HEK293 (cell line): ENCODE data around the gene DNAI1.

ENCODE experiments used
- CTCF ChIA-PET: fragments of 350-600 bp; formaldehyde crosslinking; extraction: SDS; loops from one replicate; lab custom pipeline; 2021; ENCODE audit warnings: antibody characterized with exemption; lab: Yijun Ruan, JAX
- POLR2A ChIA-PET: fragments of 300-600 bp; formaldehyde crosslinking; extraction: SDS; loops from one replicate; lab custom pipeline; 2020; ENCODE audit warnings: antibody characterized with exemption, inconsistent platforms; lab: Yijun Ruan, JAX
- H3K27ac ChIP-seq: fragments of 200-500 bp; sonication (Bioruptor generic); 2 replicates; pipeline ENCODE4 v1.5.1; 2014; ENCODE audit warnings: low read depth, low read length, control low read depth, inconsistent platforms; ENCODE audit errors: extremely low read depth
- H3K36me3 ChIP-seq, 2 experiments: fragments of 200-500 bp in 1 of 2; sonication (Bioruptor generic) in 1 of 2; 1 replicate in 1 of 2; 2 replicates in 1 of 2; pipeline ENCODE4 v1.5.1; 2014 to 2017; ENCODE audit warnings: inconsistent platforms in 2 of 2, low read length in 2 of 2; ENCODE audit not compliant: control insufficient read depth in 2 of 2, insufficient read depth in 1 of 2
- H3K4me1 ChIP-seq: fragments of 200-500 bp; sonication (Bioruptor generic); 2 replicates; pipeline ENCODE4 v1.5.1; 2014; ENCODE audit warnings: mild to moderate bottlenecking, low read length, inconsistent platforms; ENCODE audit not compliant: control insufficient read depth, insufficient read depth
- H3K4me3 ChIP-seq: 2 replicates; pipeline ENCODE4 v1.5.1; 2011; ENCODE audit warnings: low read depth, mild to moderate bottlenecking, control low read depth, low read length, moderate library complexity
- H3K9me3 ChIP-seq: fragments of 200-500 bp; sonication (Bioruptor generic); 2 replicates; pipeline ENCODE4 v1.5.1; 2014; ENCODE audit warnings: low read depth, low read length, inconsistent platforms; ENCODE audit not compliant: control insufficient read depth, insufficient read depth
- BCL11A ChIP-seq: fragments of 450-650 bp; formaldehyde crosslinking; IDR thresholded peaks from 2 replicates; pipeline ENCODE4 v1.5.1; 2016; ENCODE audit warnings: low read depth, missing biosample characterization, missing genetic modification characterization
- CTCF ChIP-seq: fragments of 450-650 bp; formaldehyde crosslinking; IDR thresholded peaks from 2 replicates; pipeline ENCODE4 v1.5.1; 2016; ENCODE audit warnings: missing biosample characterization, missing genetic modification characterization
- HIC1 ChIP-seq: fragments of 450-650 bp; formaldehyde crosslinking; IDR thresholded peaks from 2 replicates; pipeline ENCODE4 v1.5.1; 2016; ENCODE audit warnings: missing biosample characterization, missing genetic modification characterization
- OVOL3 ChIP-seq: fragments of 450-650 bp; formaldehyde crosslinking; IDR thresholded peaks from 2 replicates; pipeline ENCODE4 v1.5.1; 2016; ENCODE audit warnings: missing biosample characterization, missing genetic modification characterization
- ZBTB7A ChIP-seq: fragments of 450-650 bp; formaldehyde crosslinking; IDR thresholded peaks from 2 replicates; pipeline ENCODE4 v1.5.1; 2016; ENCODE audit warnings: low read depth, missing biosample characterization, missing genetic modification characterization
- ZFP69B ChIP-seq: fragments of 450-650 bp; formaldehyde crosslinking; IDR thresholded peaks from 2 replicates; pipeline ENCODE4 v1.5.1; 2016; ENCODE audit warnings: missing biosample characterization, missing genetic modification characterization
- ZNF114 ChIP-seq: fragments of 450-650 bp; formaldehyde crosslinking; IDR thresholded peaks from 2 replicates; pipeline ENCODE4 v1.5.0; 2017; ENCODE audit warnings: missing biosample characterization, missing genetic modification characterization
- ZNF140 ChIP-seq: fragments of 450-650 bp; formaldehyde crosslinking; IDR thresholded peaks from 2 replicates; pipeline ENCODE4 v1.5.1; 2016; ENCODE audit warnings: missing biosample characterization, missing genetic modification characterization
- ZNF146 ChIP-seq: fragments of 450-650 bp; formaldehyde crosslinking; IDR thresholded peaks from 2 replicates; pipeline ENCODE4 v1.5.1; 2016; ENCODE audit warnings: missing biosample characterization, missing genetic modification characterization
- ZNF184 ChIP-seq: fragments of 450-650 bp; IDR thresholded peaks from 2 replicates; pipeline ENCODE4 v1.5.1; 2018; ENCODE audit warnings: missing biosample characterization, mild to moderate bottlenecking, missing genetic modification characterization
- ZNF19 ChIP-seq: fragments of 450-650 bp; formaldehyde crosslinking; IDR thresholded peaks from 2 replicates; pipeline ENCODE4; 2016; ENCODE audit warnings: missing biosample characterization, missing genetic modification characterization, low read depth
- ZNF341 ChIP-seq: fragments of 450-650 bp; formaldehyde crosslinking; IDR thresholded peaks from 2 replicates; pipeline ENCODE4; 2016; ENCODE audit warnings: low read depth, missing biosample characterization, missing genetic modification characterization
- ZNF366 ChIP-seq: fragments of 450-650 bp; formaldehyde crosslinking; conservative IDR thresholded peaks from 2 replicates; pipeline ENCODE4 v1.5.1; 2016; ENCODE audit warnings: missing biosample characterization, missing genetic modification characterization
- ZNF391 ChIP-seq: fragments of 450-650 bp; formaldehyde crosslinking; IDR thresholded peaks from 2 replicates; pipeline ENCODE4 v1.5.1; 2016; ENCODE audit warnings: low read depth, missing biosample characterization, missing genetic modification characterization, borderline replicate concordance
- ZNF404 ChIP-seq: fragments of 450-650 bp; formaldehyde crosslinking; IDR thresholded peaks from 2 replicates; pipeline ENCODE4 v1.5.1; 2017; ENCODE audit warnings: missing biosample characterization, missing genetic modification characterization
- ZNF501 ChIP-seq: fragments of 450-650 bp; formaldehyde crosslinking; IDR thresholded peaks from 2 replicates; pipeline ENCODE4 v1.5.1; 2016; ENCODE audit warnings: missing biosample characterization, missing genetic modification characterization
- ZNF548 ChIP-seq: fragments of 450-650 bp; formaldehyde crosslinking; IDR thresholded peaks from 2 replicates; pipeline ENCODE4 v1.5.1; 2016; ENCODE audit warnings: missing biosample characterization, missing genetic modification characterization
- ZNF549 ChIP-seq: fragments of 450-650 bp; IDR thresholded peaks from 2 replicates; pipeline ENCODE4 v1.5.1; 2018; ENCODE audit warnings: missing biosample characterization, missing genetic modification characterization, mild to moderate bottlenecking, inconsistent platforms, moderate library complexity
- ZNF621 ChIP-seq: fragments of 450-650 bp; formaldehyde crosslinking; IDR thresholded peaks from 2 replicates; pipeline ENCODE4 v1.5.1; 2017; ENCODE audit warnings: missing biosample characterization, missing genetic modification characterization
- ZNF623 ChIP-seq: fragments of 450-650 bp; formaldehyde crosslinking; IDR thresholded peaks from 2 replicates; pipeline ENCODE4 v1.5.1; 2016; ENCODE audit warnings: missing biosample characterization, missing genetic modification characterization
- ZNF692 ChIP-seq: fragments of 450-650 bp; formaldehyde crosslinking; IDR thresholded peaks from 2 replicates; pipeline ENCODE4 v1.5.1; 2016; ENCODE audit warnings: missing biosample characterization, missing genetic modification characterization
- ZNF704 ChIP-seq: fragments of 450-650 bp; formaldehyde crosslinking; IDR thresholded peaks from 2 replicates; pipeline ENCODE4 v1.5.1; 2016; ENCODE audit warnings: missing biosample characterization, missing genetic modification characterization
- ZNF76 ChIP-seq: fragments of 450-650 bp; formaldehyde crosslinking; IDR thresholded peaks from 2 replicates; pipeline ENCODE4; 2016; ENCODE audit warnings: low read depth, missing biosample characterization, missing genetic modification characterization, borderline replicate concordance
- ZNF777 ChIP-seq: fragments of 450-650 bp; formaldehyde crosslinking; IDR thresholded peaks from 2 replicates; pipeline ENCODE4 v1.5.1; 2017; ENCODE audit warnings: missing biosample characterization, missing genetic modification characterization, borderline replicate concordance
- ZNF837 ChIP-seq: fragments of 450-650 bp; formaldehyde crosslinking; IDR thresholded peaks from 2 replicates; pipeline ENCODE4 v1.5.1; 2016; ENCODE audit warnings: missing biosample characterization, missing genetic modification characterization
- TF ChIP-seq, protein P1 (sequence below): fragments of 450-650 bp; formaldehyde crosslinking; IDR thresholded peaks from 2 replicates; pipeline ENCODE4 v1.5.1; 2017; ENCODE audit warnings: missing biosample characterization, missing genetic modification characterization
- TF ChIP-seq, protein P2 (sequence below): fragments of 450-650 bp; formaldehyde crosslinking; IDR thresholded peaks from 2 replicates; pipeline ENCODE4 v1.5.1; 2016; ENCODE audit warnings: missing biosample characterization, missing genetic modification characterization, low read depth

The DNAI1 gene

GRCh38 chr9:34457266-34458012 is 1.2 kb upstream of the DNAI1 start:
- ChIA-PET CTCF (interaction anchor here (0.6 to 3.4 kb wide), 5 partner anchors 14 to 135 kb away, joined by 3 to 14 read pairs (median 6); no protein-coding TSS in a partner anchor), POLR2A (interaction anchor here (1.6 to 2.6 kb wide), 3 partner anchors 11 to 192 kb away, joined by 3 to 8 read pairs (median 5); partner anchors contain the start of gene MYORG)
- no peaks in the 10 kb centered on the region for H3K9me3 ChIP-seq
- peak overlapping the region; percentile 77 for H3K27ac ChIP-seq
- peak overlapping the region; percentile 63 for H3K4me3 ChIP-seq
- peaks cover 2% of the 10 kb centered on the region; the same call in 1 of the 2 replicates for H3K4me1 ChIP-seq
- no peaks in the 10 kb centered on the region; a peak in 1 of 3 replicates for H3K36me3 ChIP-seq
- TF ChIP-seq ZNF391 (tag by site-specific recombination): peak; percentile 78; the same call in 1 of the 2 replicates
- peak; percentile 82 for TF ChIP-seq HIC1 (tag by site-specific recombination)
- no peak for TF ChIP-seq ZNF704
- TF ChIP-seq, protein P1, sequence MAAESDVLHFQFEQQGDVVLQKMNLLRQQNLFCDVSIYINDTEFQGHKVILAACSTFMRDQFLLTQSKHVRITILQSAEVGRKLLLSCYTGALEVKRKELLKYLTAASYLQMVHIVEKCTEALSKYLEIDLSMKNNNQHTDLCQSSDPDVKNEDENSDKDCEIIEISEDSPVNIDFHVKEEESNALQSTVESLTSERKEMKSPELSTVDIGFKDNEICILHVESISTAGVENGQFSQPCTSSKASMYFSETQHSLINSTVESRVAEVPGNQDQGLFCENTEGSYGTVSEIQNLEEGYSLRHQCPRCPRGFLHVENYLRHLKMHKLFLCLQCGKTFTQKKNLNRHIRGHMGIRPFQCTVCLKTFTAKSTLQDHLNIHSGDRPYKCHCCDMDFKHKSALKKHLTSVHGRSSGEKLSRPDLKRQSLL (tag by site-specific recombination): no peak
- peak; percentile 6; the same call in 1 of the 2 replicates for TF ChIP-seq CTCF (tag by site-specific recombination)
- TF ChIP-seq ZNF837 (tag by site-specific recombination): no peak
- TF ChIP-seq ZNF184 (tag by site-specific recombination): no peak
- no peak for TF ChIP-seq ZNF549 (tag by site-specific recombination)
- TF ChIP-seq ZNF777 (tag by site-specific recombination): 0 out of 2 replicates have a peak, but pooled peaks have one; percentile 19
- peak; percentile 50; the same call in 1 of the 2 replicates for TF ChIP-seq ZNF76 (tag by site-specific recombination)
- TF ChIP-seq ZNF341: peak; percentile 76
- TF ChIP-seq ZFP69B (tag by site-specific recombination): 0 out of 2 replicates have a peak, but pooled peaks have one; percentile 61
- no peak for TF ChIP-seq ZNF140
- peak; percentile 71; the same call in 1 of the 2 replicates for TF ChIP-seq ZNF692 (tag by site-specific recombination)
- TF ChIP-seq ZNF621 (tag by site-specific recombination): no peak
- no peak for TF ChIP-seq ZNF19 (tag by site-specific recombination)
- no peak; the same call in 1 of the 2 replicates for TF ChIP-seq ZNF146 (tag by site-specific recombination)
- TF ChIP-seq ZNF114 (tag by site-specific recombination): no peak
- peak; percentile 92 for TF ChIP-seq ZNF366 (tag by site-specific recombination)
- TF ChIP-seq BCL11A (tag by site-specific recombination): no peak; the same call in none of the 2 replicates
- TF ChIP-seq, protein P2, sequence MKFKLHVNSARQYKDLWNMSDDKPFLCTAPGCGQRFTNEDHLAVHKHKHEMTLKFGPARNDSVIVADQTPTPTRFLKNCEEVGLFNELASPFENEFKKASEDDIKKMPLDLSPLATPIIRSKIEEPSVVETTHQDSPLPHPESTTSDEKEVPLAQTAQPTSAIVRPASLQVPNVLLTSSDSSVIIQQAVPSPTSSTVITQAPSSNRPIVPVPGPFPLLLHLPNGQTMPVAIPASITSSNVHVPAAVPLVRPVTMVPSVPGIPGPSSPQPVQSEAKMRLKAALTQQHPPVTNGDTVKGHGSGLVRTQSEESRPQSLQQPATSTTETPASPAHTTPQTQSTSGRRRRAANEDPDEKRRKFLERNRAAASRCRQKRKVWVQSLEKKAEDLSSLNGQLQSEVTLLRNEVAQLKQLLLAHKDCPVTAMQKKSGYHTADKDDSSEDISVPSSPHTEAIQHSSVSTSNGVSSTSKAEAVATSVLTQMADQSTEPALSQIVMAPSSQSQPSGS: peak; percentile 98
- TF ChIP-seq ZNF548 (tag by site-specific recombination): no peak
- TF ChIP-seq ZBTB7A (tag by site-specific recombination): peak; percentile 76; the same call in 1 of the 2 replicates
- TF ChIP-seq OVOL3 (tag by site-specific recombination): no peak
- TF ChIP-seq ZNF623: no peak
- TF ChIP-seq ZNF501 (tag by site-specific recombination): peak; percentile 93
- no peak for TF ChIP-seq ZNF404 (tag by site-specific recombination)
